OCI-LY3 (cell line): ENCODE data around the gene UNCX.

Source experiments
- H2AFZ ChIP-seq: fragments of 200-600, 300-600 bp; shearing (Covaris generic); 2 replicates; pipeline ENCODE4 v1.6.0; 2014; ENCODE audit warnings: antibody characterized with exemption, low read depth, low read length
- H3K27ac ChIP-seq: fragments of 200-600, 300-600 bp; sonication (generic); 2 replicates; pipeline ENCODE4 v1.5.1; 2014; ENCODE audit warnings: mild to moderate bottlenecking, low read length, moderate library complexity, mixed read lengths
- H3K27me3 ChIP-seq: fragments of 200-600, 300-600 bp; sonication (generic); 2 replicates; pipeline ENCODE4 v1.6.1; 2014; ENCODE audit warnings: low read depth, low read length, mixed read lengths
- H3K36me3 ChIP-seq: fragments of 200-600, 300-600 bp; sonication (generic); replicated peaks from 2 replicates; pipeline ENCODE3; 2014; ENCODE audit warnings: low read depth, low read length, mixed read lengths
- H3K4me1 ChIP-seq: fragments of 300-600, 200-600 bp; sonication (generic); 2 replicates; pipeline ENCODE4 v1.6.1; 2014; ENCODE audit warnings: low read length, mixed read lengths
- H3K4me2 ChIP-seq: fragments of 200-600, 300-600 bp; sonication (generic); 2 replicates; pipeline ENCODE4 v1.6.1; 2014; ENCODE audit warnings: low read length, mixed read lengths
- H3K4me3 ChIP-seq: fragments of 300-600, 200-600 bp; sonication (generic); 2 replicates; pipeline ENCODE4 v1.5.1; 2014; ENCODE audit warnings: antibody characterized with exemption, mild to moderate bottlenecking, low read length, moderate library complexity
- H3K79me2 ChIP-seq: fragments of 300-600, 200-600 bp; shearing (Covaris generic); 2 replicates; pipeline ENCODE4 v1.6.1; 2014; ENCODE audit warnings: mild to moderate bottlenecking, low read length, mixed read lengths
- H3K9ac ChIP-seq: fragments of 300-600, 200-600 bp; shearing (Covaris generic); 2 replicates; pipeline ENCODE4 v1.6.0; 2014; ENCODE audit warnings: mild to moderate bottlenecking, low read length, moderate library complexity
- H3K9me3 ChIP-seq: fragments of 200-600, 300-600 bp; shearing (Covaris generic); 2 replicates; pipeline ENCODE4 v1.6.1; 2014; ENCODE audit warnings: low read length, mixed read lengths; ENCODE audit not compliant: insufficient read depth
- H4K20me1 ChIP-seq: fragments of 200-600, 300-600 bp; sonication (generic); 2 replicates; pipeline ENCODE4 v1.6.1; 2016; ENCODE audit warnings: low read length, mixed read lengths; ENCODE audit not compliant: insufficient read depth
- CTCF ChIP-seq: fragments of 200-600, 300-600 bp; sonication (generic); IDR thresholded peaks from 2 replicates; pipeline ENCODE4 v1.5.1; 2014; ENCODE audit warnings: antibody characterized with exemption, low read length, low read depth
- EZH2phosphoT487 ChIP-seq: fragments of 200-600 bp; shearing (Covaris generic); IDR thresholded peaks from 2 replicates; pipeline ENCODE4 v1.6.1; 2018; ENCODE audit warnings: antibody characterized with exemption, mixed run types, low read depth

The UNCX gene

GRCh38 chr7:1254281-1255079 is 21.8 kb downstream of the UNCX start:
- Histone ChIP-seq H3K27ac (no peak overlapping the region), H3K27me3 (no peaks in the 10 kb centered on the region), H3K36me3 (no peaks in the 10 kb centered on the region), H3K4me3 (no peak overlapping the region), H3K9me3 (no peaks in the 10 kb centered on the region), H3K79me2 (no peaks in the 10 kb centered on the region), H4K20me1 (no peaks in the 10 kb centered on the region), H2AFZ (no peak overlapping the region), H3K4me1 (no peaks in the 10 kb centered on the region), H3K4me2 (no peak overlapping the region), H3K9ac (no peak overlapping the region)
- no peak for TF ChIP-seq EZH2phosphoT487
- TF ChIP-seq CTCF, result no peak

DNA sequence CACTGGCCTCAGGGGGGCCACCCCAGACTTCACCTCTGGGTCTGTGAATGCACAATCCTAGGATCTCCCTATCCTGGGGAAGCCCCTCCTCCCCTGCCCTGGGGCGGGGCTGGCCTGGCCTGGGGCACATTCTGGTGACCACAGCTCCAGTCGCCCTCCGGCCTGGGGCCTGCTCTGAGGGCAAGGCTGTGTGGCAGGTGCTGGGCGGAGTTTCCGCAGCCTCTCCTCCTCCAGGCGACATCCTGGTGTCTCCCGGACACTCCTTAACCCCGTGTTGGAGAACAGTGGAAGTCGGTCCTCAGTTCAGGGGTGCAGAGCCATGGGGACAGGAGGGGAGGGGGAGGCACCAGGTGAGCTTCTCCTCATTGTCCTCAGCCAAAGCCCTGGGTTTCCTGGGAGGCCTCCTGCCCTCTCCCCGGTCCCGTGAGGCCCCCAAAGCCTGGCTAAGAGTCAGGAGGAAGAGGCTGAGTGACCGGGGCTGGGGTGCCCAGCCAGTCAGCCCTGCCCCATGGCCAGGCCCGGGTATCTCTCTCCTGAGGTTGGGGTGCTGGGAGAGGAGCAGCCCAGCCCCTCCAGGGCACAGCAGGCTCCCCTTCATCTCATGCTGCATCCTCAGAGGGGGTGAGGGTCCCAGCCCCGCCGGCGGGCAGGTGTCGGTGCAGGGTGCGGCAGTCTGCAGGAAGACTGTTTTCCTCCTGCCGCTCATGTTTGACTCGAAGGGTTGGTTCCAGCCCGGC is 22.6 kb downstream of the UNCX start:
- no peak overlapping the region for H3K9ac ChIP-seq
- H3K27me3 ChIP-seq, result no peaks in the 10 kb centered on the region
- H4K20me1 ChIP-seq, result no peaks in the 10 kb centered on the region
- H3K4me1 ChIP-seq, result no peaks in the 10 kb centered on the region
- H2AFZ ChIP-seq, result no peak overlapping the region
- no peak overlapping the region for H3K27ac ChIP-seq
- H3K4me2 ChIP-seq, result no peak overlapping the region
- no peak overlapping the region for H3K4me3 ChIP-seq
- no peak for TF ChIP-seq EZH2phosphoT487
- TF ChIP-seq CTCF, result no peak
- no peaks in the 10 kb centered on the region for H3K36me3 ChIP-seq
- H3K79me2 ChIP-seq, result no peaks in the 10 kb centered on the region
- H3K9me3 ChIP-seq, result no peaks in the 10 kb centered on the region

GRCh38 chr7:1255817-1256340 is 23.2 kb downstream of the UNCX start:
- H3K79me2 ChIP-seq, result no peaks in the 10 kb centered on the region
- H3K36me3 ChIP-seq, result no peaks in the 10 kb centered on the region
- no peak overlapping the region for H3K4me3 ChIP-seq
- no peak overlapping the region for H3K9ac ChIP-seq
- no peak overlapping the region for H3K4me2 ChIP-seq
- no peak for TF ChIP-seq EZH2phosphoT487
- no peak for TF ChIP-seq CTCF
- no peak overlapping the region for H2AFZ ChIP-seq
- no peaks in the 10 kb centered on the region for H3K9me3 ChIP-seq
- no peak overlapping the region for H3K27ac ChIP-seq
- H3K4me1 ChIP-seq, result no peaks in the 10 kb centered on the region
- no peaks in the 10 kb centered on the region for H4K20me1 ChIP-seq
- H3K27me3 ChIP-seq, result no peaks in the 10 kb centered on the region

GRCh38 chr7:1256621-1257020 is 23.9 kb downstream of the UNCX start:
- H3K9me3 ChIP-seq, result no peaks in the 10 kb centered on the region
- no peak overlapping the region for H3K27ac ChIP-seq
- no peaks in the 10 kb centered on the region for H3K27me3 ChIP-seq
- no peaks in the 10 kb centered on the region for H3K4me1 ChIP-seq
- H3K36me3 ChIP-seq, result no peaks in the 10 kb centered on the region
- TF ChIP-seq CTCF (no peak), EZH2phosphoT487 (no peak)
- no peaks in the 10 kb centered on the region for H4K20me1 ChIP-seq
- H3K9ac ChIP-seq, result no peak overlapping the region
- H3K4me2 ChIP-seq, result no peak overlapping the region
- H2AFZ ChIP-seq, result no peak overlapping the region
- no peak overlapping the region for H3K4me3 ChIP-seq
- H3K79me2 ChIP-seq, result no peaks in the 10 kb centered on the region
